HepG2 (cell line): ENCODE results near the gene SMPD1. TPM values are rescaled to one million over a fixed set of nuclear protein-coding genes. Genes with fewer than 3 reads are reported as not detected.

Experiments
- ARID4A ChIP-seq: sonication (generic); formaldehyde crosslinking; IDR thresholded peaks from 2 replicates; pipeline ENCODE4 v1.5.0; 2020; ENCODE audit warnings: mild to moderate bottlenecking, missing genetic modification reagents, borderline replicate concordance
- EP300 ChIP-seq, 3 experiments: sonication (generic) in 1 of 3; formaldehyde crosslinking in 1 of 3; IDR thresholded peaks; 2 replicates each; pipeline versions ENCODE4 v1.5.1 to v1.6.1; 2011 to 2020; ENCODE audit warnings: low read depth in 2 of 3, low read length in 2 of 3, borderline replicate concordance in 1 of 3, improper control_type of control experiment in 1 of 3, mild to moderate bottlenecking in 1 of 3, missing genetic modification reagents in 1 of 3, moderate library complexity in 1 of 3
- FOSL2 ChIP-seq: sonication (generic); formaldehyde crosslinking; IDR thresholded peaks from 2 replicates; pipeline ENCODE4 v1.4.0; 2020; ENCODE audit warnings: missing genetic modification reagents
- MLXIP ChIP-seq: sonication (generic); formaldehyde crosslinking; IDR thresholded peaks from 2 replicates; pipeline ENCODE4 v1.9.0; 2021; ENCODE audit warnings: missing genetic modification reagents, borderline replicate concordance
- NFE2L1 ChIP-seq: sonication (generic); formaldehyde crosslinking; IDR thresholded peaks from 2 replicates; pipeline ENCODE4 v1.4.0; 2020; ENCODE audit warnings: missing genetic modification reagents, mild to moderate bottlenecking, borderline replicate concordance
- NR0B2 ChIP-seq: sonication (generic); formaldehyde crosslinking; IDR thresholded peaks from 2 replicates; pipeline ENCODE4 v1.4.0; 2020; ENCODE audit warnings: mild to moderate bottlenecking, missing genetic modification reagents
- PREB ChIP-seq: sonication (generic); formaldehyde crosslinking; IDR thresholded peaks from 2 replicates; pipeline ENCODE4 v1.4.0; 2020; ENCODE audit warnings: missing genetic modification reagents
- SIX4 ChIP-seq: sonication (generic); formaldehyde crosslinking; IDR thresholded peaks from 2 replicates; pipeline ENCODE4 v1.4.0; 2020; ENCODE audit warnings: missing genetic modification reagents
- SOX5 ChIP-seq: IDR thresholded peaks from 2 replicates; pipeline ENCODE4 v1.6.1; 2016; ENCODE audit warnings: borderline replicate concordance
- STAT5B ChIP-seq: sonication (generic); formaldehyde crosslinking; IDR thresholded peaks from 2 replicates; pipeline ENCODE4 v1.4.0; 2020; ENCODE audit warnings: missing genetic modification reagents
- TARDBP ChIP-seq: sonication (generic); formaldehyde crosslinking; IDR thresholded peaks from 2 replicates; pipeline ENCODE4 v1.8.0; 2022; ENCODE audit warnings: mild to moderate bottlenecking, missing genetic modification reagents
- TBX3 ChIP-seq: fragments of 450-650 bp; IDR thresholded peaks from 2 replicates; pipeline ENCODE4 v1.6.1; 2017; ENCODE audit warnings: antibody characterized with exemption, mild to moderate bottlenecking, inconsistent platforms, borderline replicate concordance
- ZNF18 ChIP-seq: sonication (generic); formaldehyde crosslinking; IDR thresholded peaks from 2 replicates; pipeline ENCODE4 v1.8.0; 2022; ENCODE audit warnings: mild to moderate bottlenecking, missing genetic modification reagents; ENCODE audit not compliant: insufficient replicate concordance
- ZNF383 ChIP-seq: sonication (generic); formaldehyde crosslinking; IDR thresholded peaks from 2 replicates; pipeline ENCODE4 v1.4.0; 2020; ENCODE audit warnings: missing genetic modification reagents, mild to moderate bottlenecking, borderline replicate concordance
- ZNF570 ChIP-seq: sonication (generic); formaldehyde crosslinking; IDR thresholded peaks from 2 replicates; pipeline ENCODE4 v1.4.0; 2020; ENCODE audit warnings: mild to moderate bottlenecking, missing genetic modification reagents, borderline replicate concordance
- polyA plus RNA-seq, 8 experiments: library from polyadenylated mRNA; depleted of rRNA in 3 of 8; stranded (reverse) in 7 of 8; unstranded in 1 of 8; fragments of >200 nt; fragmentation: Illumina TruSeq in 4 of 8; extraction: Trizol in 4 of 8; gene quantifications; 2 replicates each; pipeline versions ENCODE4 v1.2.1 to v1.2.3, GENCODE V29; 2011 to 2016; ENCODE audit warnings: low read depth in 4 of 8, missing spikeins in 1 of 8, mixed read lengths in 1 of 8; ENCODE audit not compliant: insufficient read depth in 1 of 8
- total RNA-seq, 5 experiments: library from RNA; depleted of rRNA; stranded (reverse); fragments of >200 nt; fragmentation: Illumina TruSeq; extraction: Trizol; gene quantifications; 2 replicates each; pipeline ENCODE4 v1.2.3, GENCODE V29; 2016; ENCODE audit warnings: low read depth in 1 of 5

The SMPD1 gene
- total and polyA plus RNA-seq, 2 of the 13 experiments (the other 11 are each of a cell fraction or from before 2014, with no cell fraction given): 6.3 to 8.4 TPM

- TF ChIP-seq ZNF383 (CRISPR knock-in tag): no peak
- TF ChIP-seq MLXIP (CRISPR knock-in tag): no peak
- TF ChIP-seq TARDBP: no peak
- no peak for TF ChIP-seq ZNF570 (CRISPR knock-in tag)
- peak; percentile 25; the same call in 1 of the 2 replicates for TF ChIP-seq SIX4 (CRISPR knock-in tag)
- 0 out of 2 replicates have a peak, but pooled peaks have one; percentile 20 for TF ChIP-seq FOSL2
- no peak for TF ChIP-seq TBX3
- no peak for TF ChIP-seq PREB (CRISPR knock-in tag)
- peak; percentile 26; the same call in 1 of the 2 replicates for TF ChIP-seq SOX5 (CRISPR knock-in tag)
- TF ChIP-seq ZNF18 (CRISPR knock-in tag): no peak
- TF ChIP-seq EP300 (IDR thresholded peaks at IDR 0.05; ENCODE audit: low read depth in 2 of 2, low read length in 2 of 2): no peak
- no peak for TF ChIP-seq EP300 (CRISPR knock-in tag; IDR thresholded peaks at IDR 0.05; ENCODE audit: borderline replicate concordance)
- 0 out of 2 replicates have a peak, but pooled peaks have one; percentile 58 for TF ChIP-seq NFE2L1 (CRISPR knock-in tag)
- no peak for TF ChIP-seq STAT5B
- peak; percentile 91 for TF ChIP-seq ARID4A (CRISPR knock-in tag)
- no peak for TF ChIP-seq NR0B2 (CRISPR knock-in tag)
These were observed at the start of gene SMPD1 (continued) for GRCh38 chr11:6389905-6390717.
